Activated CD4-positive, alpha-beta T cell treated with anti-CD3 and anti-CD28 coated beads, Interleukin-2, amount 10 ng/mL, durations not matched to agents 7 days and 5 days (primary cell): ENCODE measurements around the gene ADAM8. TPM values are rescaled to one million over a fixed set of nuclear protein-coding genes. Genes with fewer than 3 reads are reported as not detected.
"Not testable (repeated sequence)": the region's sequence is repeated elsewhere in the genome, so short reads cannot be mapped to it uniquely, and the experiment has no call there.

Source experiments
- CTCF ChIA-PET: fragments of 350-600 bp; sonication (Branson Sonifier 250); formaldehyde crosslinking; loops from one replicate; lab custom pipeline; 2021; ENCODE audit warnings: antibody characterized with exemption; lab: Charles Lee
- POLR2A ChIA-PET: fragments of 350-600 bp; sonication (Branson Sonifier 250); formaldehyde crosslinking; loops from one replicate; lab custom pipeline; 2021; ENCODE audit warnings: antibody characterized with exemption; lab: Charles Lee
- DNase-seq: peaks from one replicate; pipeline ENCODE4 v3.0.0-alpha.2; 2020
- H3K27ac Mint-ChIP-seq: one replicate; pipeline ENCODE4 v1.8.0; 2021; ENCODE audit warnings: mild to moderate bottlenecking, moderate library complexity, mixed read lengths
- H3K27me3 Mint-ChIP-seq: one replicate; pipeline ENCODE4 v1.8.0; 2021; ENCODE audit warnings: mixed read lengths
- H3K36me3 Mint-ChIP-seq: one replicate; pipeline ENCODE4 v1.8.0; 2021; ENCODE audit warnings: low read depth, mixed read lengths
- H3K4me1 Mint-ChIP-seq: one replicate; pipeline ENCODE4 v1.8.0; 2021; ENCODE audit warnings: mixed read lengths
- H3K4me3 Mint-ChIP-seq: one replicate; pipeline ENCODE4 v1.8.0; 2021; ENCODE audit warnings: mild to moderate bottlenecking, moderate library complexity, mixed read lengths
- H3K9me3 Mint-ChIP-seq: one replicate; pipeline ENCODE4 v1.8.0; 2021; ENCODE audit warnings: mixed read lengths
- total RNA-seq, 2 experiments: library from RNA; stranded (reverse); gene quantifications; one replicate each; pipeline ENCODE4 v1.2.3, GENCODE V29; 2021

ADAM8 gene
- total RNA-seq, 2 experiments from 2014 or later = 123 to 153 TPM

GRCh38 chr10:133268532-133268931, 8.1 kb downstream of the ADAM8 start:
- Mint-ChIP-seq H3K36me3 (peaks cover 27% of the 10 kb centered on the region), H3K27ac (no peak overlapping the region), H3K27me3 (no peaks in the 10 kb centered on the region), H3K9me3 (no peaks in the 10 kb centered on the region), H3K4me3 (no peak overlapping the region), H3K4me1 (peaks cover 27% of the 10 kb centered on the region)
- ChIA-PET POLR2A (no interaction called here), CTCF (interaction anchor here (1.3 kb wide), 1 partner anchor 14 kb away, joined by 3 read pairs; no protein-coding TSS in a partner anchor)
- no peak for DNase-seq

DNA sequence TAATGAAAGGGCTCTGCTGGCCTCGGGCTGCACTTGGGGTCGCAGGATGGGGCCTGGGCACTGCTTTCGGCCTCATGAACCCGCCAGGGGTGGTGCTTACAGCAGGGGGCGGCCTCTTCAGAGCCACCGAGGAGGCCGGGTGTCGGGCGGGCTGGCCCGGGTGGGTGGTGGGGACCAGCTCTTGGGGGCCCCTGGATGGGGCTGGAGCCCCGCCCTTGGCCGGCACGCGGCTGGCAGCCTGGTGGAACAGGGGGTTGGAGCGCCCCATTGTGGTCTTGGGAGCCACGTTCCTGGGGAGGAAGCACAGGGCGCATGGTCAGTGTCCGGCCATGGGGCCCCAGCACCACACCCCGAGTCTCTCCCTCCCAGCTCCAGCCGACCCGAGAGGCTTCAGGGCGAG, 8.8 kb downstream of the ADAM8 start:
- POLR2A ChIA-PET = no interaction called here
- no peaks in the 10 kb centered on the region for H3K27me3 Mint-ChIP-seq
- no peaks in the 10 kb centered on the region for H3K9me3 Mint-ChIP-seq
- CTCF ChIA-PET = interaction anchor here (2.0 kb wide), 1 partner anchor 8 kb away, joined by 6 read pairs; no protein-coding TSS in a partner anchor
- no peak overlapping the region for H3K4me3 Mint-ChIP-seq
- H3K27ac Mint-ChIP-seq = no peak overlapping the region
- no peak for DNase-seq
- H3K4me1 Mint-ChIP-seq = peaks cover 34% of the 10 kb centered on the region
- H3K36me3 Mint-ChIP-seq = peaks cover 30% of the 10 kb centered on the region

DNA sequence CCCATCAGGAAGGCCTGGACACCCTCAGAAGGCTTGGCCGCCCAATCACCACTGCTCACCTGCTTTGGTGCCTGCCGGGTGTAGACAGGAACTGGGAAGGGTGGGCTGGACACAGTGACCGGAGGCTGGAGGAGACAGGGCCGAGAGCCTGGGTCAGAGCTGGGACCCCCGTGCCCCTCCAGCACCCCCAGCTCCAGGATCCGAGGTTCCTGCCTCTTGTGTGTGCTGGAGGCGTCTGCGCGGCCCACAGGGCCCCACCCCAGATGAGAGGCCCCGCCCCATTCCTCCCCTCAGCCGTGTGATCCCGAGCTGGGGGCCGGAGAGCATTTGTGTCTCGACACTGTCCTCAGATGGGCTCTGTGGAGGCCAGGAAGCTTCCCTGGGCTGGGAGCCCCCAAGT, 9.4 kb downstream of the ADAM8 start:
- Mint-ChIP-seq H3K27me3 (no peaks in the 10 kb centered on the region), H3K4me3 (no peak overlapping the region), H3K9me3 (no peaks in the 10 kb centered on the region), H3K4me1 (peaks cover 38% of the 10 kb centered on the region), H3K36me3 (peaks cover 28% of the 10 kb centered on the region), H3K27ac (no peak overlapping the region)
- ChIA-PET POLR2A (no interaction called here), CTCF (interaction anchor here (1.1 to 2.0 kb wide), 2 partner anchors 8 to 56 kb away, joined by 3 to 6 read pairs; no protein-coding TSS in a partner anchor)
- no peak for DNase-seq

- peak overlapping the region; percentile 10 for H3K4me3 Mint-ChIP-seq
- H3K27me3 Mint-ChIP-seq = no peaks in the 10 kb centered on the region
- peaks cover 28% of the 10 kb centered on the region for H3K36me3 Mint-ChIP-seq
- H3K27ac Mint-ChIP-seq = peak overlapping the region; percentile 66
- no peak for DNase-seq
- no peaks in the 10 kb centered on the region for H3K9me3 Mint-ChIP-seq
- peaks cover 41% of the 10 kb centered on the region for H3K4me1 Mint-ChIP-seq
- CTCF ChIA-PET = interaction anchor here (0.6 to 2.0 kb wide), 4 partner anchors 9 to 81 kb away, joined by 3 to 6 read pairs (median 4); partner anchors contain the start of gene PRAP1
- POLR2A ChIA-PET = no interaction called here
These were observed 10.4 kb downstream of the ADAM8 start for GRCh38 chr10:133266056-133266795.

- Mint-ChIP-seq H3K27ac (peak overlapping the region; percentile 77), H3K4me3 (peak overlapping the region; percentile 14), H3K36me3 (peaks cover 25% of the 10 kb centered on the region), H3K4me1 (peaks cover 52% of the 10 kb centered on the region)
- DNase-seq, H3K27me3 Mint-ChIP-seq, POLR2A ChIA-PET, H3K9me3 Mint-ChIP-seq: not testable (repeated sequence)
- CTCF ChIA-PET = interaction anchor here (0.6 to 3.1 kb wide), 2 partner anchors 10 to 29 kb away, joined by 3 to 18 read pairs; partner anchors contain the start of gene ADAM8
These were observed 11.6 kb downstream of the ADAM8 start for GRCh38 chr10:133265052-133265451.

- Mint-ChIP-seq H3K4me1 (peaks cover 58% of the 10 kb centered on the region), H3K36me3 (peaks cover 25% of the 10 kb centered on the region), H3K27ac (peak overlapping the region; percentile 85), H3K27me3 (no peaks in the 10 kb centered on the region), H3K9me3 (no peaks in the 10 kb centered on the region), H3K4me3 (peak overlapping the region; percentile 41)
- ChIA-PET CTCF (interaction anchor here (0.6 to 3.1 kb wide), 3 partner anchors 8 to 30 kb away, joined by 3 to 18 read pairs (median 4); partner anchors contain the start of gene ADAM8), POLR2A (no interaction called here)
- peak; percentile 70 for DNase-seq
These were observed 12.2 kb downstream of the ADAM8 start for GRCh38 chr10:133264461-133264860.

- Mint-ChIP-seq H3K4me3 (no peak overlapping the region), H3K27ac (peak overlapping the region; percentile 85), H3K36me3 (peaks cover 25% of the 10 kb centered on the region), H3K4me1 (peaks cover 65% of the 10 kb centered on the region), H3K9me3 (no peaks in the 10 kb centered on the region), H3K27me3 (no peaks in the 10 kb centered on the region)
- ChIA-PET POLR2A (no interaction called here), CTCF (interaction anchor here (1.7 to 3.1 kb wide), 2 partner anchors 9 to 11 kb away, joined by 4 to 18 read pairs; partner anchors contain the start of gene ADAM8)
- DNase-seq = no peak
These were observed 13.0 kb downstream of the ADAM8 start for GRCh38 chr10:133263674-133264073.

DNA sequence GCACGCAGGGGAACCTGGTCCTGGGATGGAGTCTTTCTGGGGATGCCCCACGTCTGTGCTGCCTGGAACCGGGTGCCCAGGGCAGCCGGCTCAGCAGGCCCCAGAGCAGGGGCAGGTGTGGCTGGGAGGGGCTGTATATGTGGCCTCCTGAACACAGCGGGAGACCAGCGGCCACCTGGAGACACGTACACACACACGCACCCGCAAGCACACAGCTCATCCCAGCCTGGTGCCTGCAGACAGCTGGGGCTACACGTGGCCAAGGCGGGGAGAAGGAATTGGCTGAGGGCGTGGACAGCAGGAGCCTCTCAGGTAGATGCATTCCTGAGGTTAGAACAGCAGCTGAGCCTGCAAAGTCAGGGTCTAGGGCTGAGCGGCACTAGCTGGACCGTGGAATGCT, 14.0 kb downstream of the ADAM8 start:
- no peak for DNase-seq
- peak overlapping the region; percentile 10 for H3K4me3 Mint-ChIP-seq
- H3K4me1 Mint-ChIP-seq = peaks cover 73% of the 10 kb centered on the region
- POLR2A ChIA-PET = no interaction called here
- CTCF ChIA-PET = interaction anchor here (1.7 to 3.1 kb wide), 2 partner anchors 10 to 12 kb away, joined by 4 to 18 read pairs; partner anchors contain the start of gene ADAM8
- H3K9me3 Mint-ChIP-seq = no peaks in the 10 kb centered on the region
- peaks cover 25% of the 10 kb centered on the region for H3K36me3 Mint-ChIP-seq
- peak overlapping the region; percentile 76 for H3K27ac Mint-ChIP-seq
- no peaks in the 10 kb centered on the region for H3K27me3 Mint-ChIP-seq

DNA sequence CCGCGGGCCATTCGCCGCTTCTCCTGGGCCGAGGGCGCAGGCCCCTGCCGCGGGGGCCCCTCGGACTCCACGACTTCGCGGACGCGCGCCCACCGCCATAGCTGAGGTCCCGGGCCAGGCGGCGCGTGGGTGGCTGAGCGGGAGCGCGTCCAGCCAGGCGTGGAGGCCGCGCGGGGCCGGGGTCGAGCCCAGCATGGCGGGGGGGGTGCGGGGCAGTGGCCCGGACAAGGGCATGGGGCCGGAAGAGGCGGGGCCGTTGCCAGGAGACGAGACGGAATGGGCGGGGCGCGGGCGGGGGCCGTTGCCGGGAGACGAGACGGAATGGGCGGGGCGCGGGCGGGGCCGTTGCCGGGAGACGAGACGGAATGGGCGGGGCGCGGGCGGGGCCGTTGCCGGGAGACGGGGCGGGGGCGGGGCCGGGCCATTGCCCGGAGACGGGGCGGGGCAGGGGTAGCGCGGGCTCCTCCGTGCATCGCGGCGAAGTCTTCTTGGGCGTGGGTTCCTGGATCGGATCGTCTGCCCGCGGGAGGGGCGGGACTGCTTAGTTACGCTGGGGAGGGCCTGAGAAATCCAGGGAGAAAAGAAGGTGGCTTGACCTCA, 14.8 kb downstream of the ADAM8 start:
- DNase-seq = peak; percentile 86
- Mint-ChIP-seq H3K27me3 (no peaks in the 10 kb centered on the region), H3K36me3 (peaks cover 25% of the 10 kb centered on the region), H3K4me3 (peak overlapping the region; percentile 75), H3K9me3 (no peaks in the 10 kb centered on the region), H3K4me1 (peaks cover 82% of the 10 kb centered on the region), H3K27ac (peak overlapping the region; percentile 76)
- CTCF ChIA-PET = interaction anchor here (1.0 to 3.1 kb wide), 3 partner anchors 13 to 56 kb away, joined by 3 to 18 read pairs (median 5); partner anchors contain the start of gene ADAM8
- POLR2A ChIA-PET = no interaction called here

DNA sequence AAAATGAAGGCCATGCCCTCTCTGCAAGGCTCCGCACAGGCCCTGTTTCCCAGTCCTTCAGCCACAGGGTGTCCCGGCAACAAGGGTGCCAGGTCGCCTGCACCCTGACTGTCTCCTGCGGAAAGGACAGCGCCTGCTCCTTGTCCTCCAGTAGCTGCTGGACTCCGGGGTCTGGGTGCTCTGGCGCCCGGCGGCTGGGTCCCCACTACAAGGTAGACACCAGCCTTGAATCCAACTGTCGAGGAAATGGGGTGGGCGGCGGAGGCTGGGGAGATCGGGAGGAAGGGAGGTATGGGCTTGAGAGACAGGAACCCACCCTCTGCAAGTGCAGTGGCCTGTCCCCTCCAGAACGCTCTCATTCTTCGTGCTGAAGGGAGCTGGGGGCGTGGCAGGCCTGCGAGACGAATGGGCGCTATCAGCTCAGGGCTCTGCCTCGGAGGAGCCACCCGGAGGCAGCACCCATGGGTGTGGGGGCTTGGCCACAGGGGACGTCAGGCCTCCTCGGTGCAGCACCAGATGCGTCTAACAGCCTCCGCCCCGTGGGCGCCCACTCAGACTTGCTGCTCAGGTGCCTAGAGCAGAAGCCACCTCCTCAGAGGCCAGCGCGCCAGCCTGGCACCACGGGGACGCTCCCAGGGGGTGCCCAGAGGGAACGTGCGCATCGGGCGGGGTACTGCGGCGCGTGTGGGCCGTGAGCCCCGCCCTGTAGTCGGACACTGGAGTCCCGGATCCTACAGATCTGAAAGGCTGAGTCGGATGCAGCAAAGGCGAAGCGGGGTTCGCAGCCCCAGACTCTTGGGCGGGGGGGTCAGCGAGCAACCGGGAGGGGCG, 15.6 kb downstream of the ADAM8 start:
- Mint-ChIP-seq H3K9me3 (no peaks in the 10 kb centered on the region), H3K4me1 (peaks cover 88% of the 10 kb centered on the region), H3K27ac (peak overlapping the region; percentile 99), H3K36me3 (peaks cover 23% of the 10 kb centered on the region), H3K4me3 (peak overlapping the region; percentile 75), H3K27me3 (no peaks in the 10 kb centered on the region)
- CTCF ChIA-PET = interaction anchor here (0.9 to 1.0 kb wide), 3 partner anchors 19 to 63 kb away, joined by 3 to 5 read pairs (median 3); no protein-coding TSS in a partner anchor
- DNase-seq = peak; percentile 57
- POLR2A ChIA-PET = no interaction called here

GRCh38 chr10:133259602-133259989, 17.1 kb downstream of the ADAM8 start:
- ChIA-PET POLR2A (interaction anchor here (0.8 to 1.1 kb wide), 2 partner anchors 16 to 19 kb away, joined by 3 to 4 read pairs; no protein-coding TSS in a partner anchor), CTCF (interaction anchor here (0.8 to 1.9 kb wide), 6 partner anchors 14 to 70 kb away, joined by 3 to 11 read pairs (median 4); partner anchors contain the start of gene ADAM8)
- no peak for DNase-seq

More at GRCh38 chr10:133259602-133259989, 17.1 kb downstream of the ADAM8 start:
- Mint-ChIP-seq H3K4me1 (peaks cover 75% of the 10 kb centered on the region), H3K27me3 (no peaks in the 10 kb centered on the region), H3K4me3 (peak overlapping the region; percentile 58), H3K27ac (peak overlapping the region; percentile 99), H3K36me3 (peaks cover 12% of the 10 kb centered on the region), H3K9me3 (no peaks in the 10 kb centered on the region)
